GM18526 (cell line): ENCODE data around the gene CD300C.

Experiments used
- POLR2A ChIP-seq: IDR thresholded peaks from 3 replicates; pipeline ENCODE4 v1.6.1; 2011; ENCODE audit not compliant: insufficient read length; ENCODE audit errors: extremely low read depth

The CD300C gene

DNA sequence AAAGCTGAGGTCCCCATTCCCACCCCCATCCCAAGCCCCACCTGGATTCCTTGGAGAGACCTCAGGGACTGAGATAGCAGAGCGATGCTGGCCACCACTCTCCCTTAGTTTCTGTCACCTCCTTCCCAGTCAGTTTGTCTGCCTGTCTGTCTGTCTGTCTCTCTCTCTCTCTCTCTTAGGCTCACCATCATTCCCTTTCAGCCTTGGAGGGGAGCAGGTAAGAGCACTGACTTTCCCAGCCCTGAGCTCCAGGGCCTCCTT lies 20.5 kb downstream of the CD300C start:
- TF ChIP-seq POLR2A, result no peak

DNA sequence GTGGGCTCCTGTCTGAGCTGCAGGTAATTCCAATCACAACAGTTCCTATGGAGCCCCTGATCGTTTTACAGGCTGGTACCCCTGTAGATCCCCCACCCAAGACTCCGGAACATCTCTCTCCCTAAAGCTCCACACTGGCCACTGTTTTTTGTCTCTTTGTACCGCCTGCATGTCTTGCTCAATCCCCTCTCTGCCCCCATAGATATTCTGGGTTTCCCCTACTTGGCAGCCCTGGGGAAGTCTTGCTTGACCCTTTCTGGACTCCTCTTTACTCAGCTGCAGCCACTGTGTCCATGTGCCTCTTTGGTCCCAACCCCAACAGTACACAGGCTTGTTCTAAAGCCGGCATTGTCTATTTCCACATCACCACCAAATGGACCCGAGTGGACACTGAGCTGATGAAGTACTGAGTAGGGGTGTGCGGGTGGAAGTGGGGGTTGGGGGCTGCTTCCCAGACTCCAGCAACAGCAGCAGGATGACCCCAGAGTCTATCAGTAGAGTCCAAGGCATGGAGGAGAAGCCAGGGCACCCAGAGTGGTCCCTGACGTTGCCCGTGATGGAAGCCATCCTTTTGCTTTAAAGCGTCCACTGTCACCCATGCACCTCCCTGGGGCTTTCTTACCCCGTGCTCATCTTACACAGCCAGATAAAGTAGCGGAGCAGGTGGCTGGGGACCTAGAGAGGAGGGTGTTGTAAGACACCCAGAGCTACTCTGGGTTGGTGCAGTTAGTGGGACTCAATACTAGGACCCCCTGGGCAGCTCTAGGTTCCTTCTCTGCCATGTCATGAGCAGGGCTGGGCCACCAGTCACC lies 21.1 kb downstream of the CD300C start:
- TF ChIP-seq POLR2A, result no peak

DNA sequence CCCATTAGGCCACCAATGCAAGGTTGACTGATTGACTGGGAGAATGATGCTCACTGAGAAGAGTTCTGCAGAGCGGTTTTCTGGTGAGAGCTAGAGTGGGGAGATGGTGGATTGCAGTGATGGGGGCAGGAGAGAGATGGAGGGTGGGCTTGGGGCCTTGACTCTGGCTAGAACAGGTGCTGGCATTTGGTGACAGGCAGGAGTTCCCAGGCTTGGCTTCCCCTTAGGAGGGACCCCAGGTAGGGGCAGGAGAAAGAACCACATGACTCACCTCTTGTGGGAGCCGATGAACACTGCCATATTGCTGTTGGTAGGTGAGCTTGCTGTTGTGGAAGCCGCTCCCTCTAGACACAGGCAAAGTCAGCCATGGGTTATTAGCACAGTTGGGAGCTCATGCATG lies 22.6 kb downstream of the CD300C start:
- TF ChIP-seq POLR2A, result no peak

DNA sequence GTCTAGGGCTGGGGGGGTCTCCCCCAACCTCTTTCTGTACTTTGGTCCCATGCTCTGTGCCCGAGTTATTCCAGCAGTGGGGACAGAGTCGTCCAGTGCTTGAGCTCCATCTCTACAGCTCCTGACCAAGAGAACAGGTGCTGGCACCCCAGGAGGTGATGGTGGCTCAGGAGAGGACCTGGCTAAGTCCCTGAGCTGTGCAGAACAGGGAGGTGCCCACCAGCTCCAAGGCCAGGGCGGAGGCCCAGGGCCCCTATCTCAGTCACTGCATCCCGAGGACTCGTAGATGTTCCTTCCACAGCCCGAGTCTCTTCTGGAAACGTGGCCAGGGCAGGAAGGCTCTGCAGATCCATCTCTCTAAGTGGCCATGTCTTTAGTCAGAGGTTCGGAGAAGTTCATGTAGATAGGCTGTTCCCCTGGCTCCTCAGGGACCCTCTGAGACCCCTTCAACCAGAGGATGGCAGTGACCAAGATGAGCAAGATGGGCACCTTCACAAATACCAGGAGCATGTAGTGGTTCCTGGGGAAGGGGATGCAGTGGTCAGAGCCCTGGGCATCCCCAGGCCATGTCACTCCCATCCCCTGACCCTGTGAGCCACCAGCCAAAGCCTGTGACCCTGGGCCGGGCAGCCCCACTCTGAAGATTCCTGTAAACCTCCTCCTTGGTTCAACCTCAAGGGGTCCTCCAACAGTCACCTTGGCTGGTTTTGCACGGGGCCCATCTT lies 23.4 kb downstream of the CD300C start:
- no peak for TF ChIP-seq POLR2A

DNA sequence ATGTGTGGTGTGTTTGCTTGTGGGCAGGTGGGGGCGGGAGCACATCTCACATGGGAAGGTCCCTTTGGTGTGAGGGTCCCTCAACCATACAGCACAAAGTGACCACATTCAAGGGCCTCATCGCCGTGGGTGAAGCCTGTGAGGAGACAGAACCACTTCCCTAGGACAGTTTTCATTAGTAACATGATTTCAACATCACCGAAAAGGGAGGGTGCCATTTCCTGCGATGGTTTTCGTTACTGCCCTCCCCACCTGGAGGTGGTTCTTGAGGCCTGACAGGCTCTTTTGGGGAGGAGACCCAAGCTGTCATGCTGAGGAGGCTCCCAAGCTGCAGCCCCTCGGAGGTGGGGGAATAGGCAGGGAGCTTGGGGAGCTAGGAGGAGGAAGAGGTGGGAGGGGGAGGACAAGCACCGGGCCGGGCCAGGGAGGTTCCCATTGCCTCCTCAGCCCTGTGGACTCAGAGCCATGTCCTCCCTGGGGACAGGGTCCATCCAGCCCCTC lies 24.2 kb downstream of the CD300C start:
- TF ChIP-seq POLR2A, result no peak

DNA sequence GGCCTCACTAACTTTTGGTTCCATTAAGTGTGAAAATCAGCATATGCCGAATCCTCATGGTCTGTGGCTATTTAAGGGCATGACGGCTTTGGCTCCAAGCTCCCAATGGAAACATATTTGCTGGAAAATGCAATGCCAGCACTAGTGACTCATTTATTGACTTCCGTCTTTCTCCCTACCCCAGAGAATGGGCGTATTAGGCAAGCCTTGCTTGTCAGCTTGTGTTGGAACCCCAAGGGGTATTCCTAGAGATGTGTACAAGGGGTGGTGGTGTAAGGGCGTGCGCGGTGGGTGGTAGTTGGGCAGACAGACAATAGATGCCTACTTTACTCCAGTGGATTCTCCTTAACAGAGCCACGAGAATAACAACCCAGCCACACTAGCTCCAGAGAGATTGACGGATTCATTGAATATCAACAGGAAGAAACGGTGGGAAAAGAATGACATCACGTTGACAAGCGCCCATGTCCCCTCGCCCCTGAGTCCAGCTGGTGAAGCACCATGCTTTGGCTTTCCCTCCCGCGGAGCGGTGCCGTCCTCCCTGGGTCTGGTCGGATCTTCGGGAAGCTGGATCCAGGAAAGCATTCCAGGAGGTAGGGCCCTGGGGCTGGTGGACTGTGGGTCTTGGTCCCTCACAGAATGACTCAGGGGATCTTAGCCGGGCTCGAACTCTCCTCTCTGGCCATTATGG lies 25.0 kb downstream of the CD300C start:
- no peak for TF ChIP-seq POLR2A

DNA sequence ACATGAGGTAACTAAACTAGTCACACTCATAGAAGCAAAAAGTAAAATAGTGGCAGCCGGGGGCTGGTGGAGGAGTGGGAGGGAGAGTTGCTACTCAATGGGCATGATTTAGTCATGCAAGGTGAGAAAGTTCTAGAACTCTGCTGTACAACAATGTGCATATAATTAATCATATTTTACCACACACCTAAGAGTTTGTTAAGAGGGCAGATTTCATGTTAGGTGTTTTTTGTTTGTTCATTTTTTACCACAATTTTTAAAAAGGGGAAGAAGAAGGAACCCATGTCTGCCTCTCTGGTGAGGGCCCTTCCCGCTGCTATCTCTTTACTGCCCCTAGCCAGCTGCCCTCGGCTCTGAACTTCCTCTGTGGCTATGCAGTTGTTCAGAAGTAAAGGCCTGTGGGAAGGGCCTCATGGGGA lies 25.9 kb downstream of the CD300C start:
- TF ChIP-seq POLR2A, result no peak

DNA sequence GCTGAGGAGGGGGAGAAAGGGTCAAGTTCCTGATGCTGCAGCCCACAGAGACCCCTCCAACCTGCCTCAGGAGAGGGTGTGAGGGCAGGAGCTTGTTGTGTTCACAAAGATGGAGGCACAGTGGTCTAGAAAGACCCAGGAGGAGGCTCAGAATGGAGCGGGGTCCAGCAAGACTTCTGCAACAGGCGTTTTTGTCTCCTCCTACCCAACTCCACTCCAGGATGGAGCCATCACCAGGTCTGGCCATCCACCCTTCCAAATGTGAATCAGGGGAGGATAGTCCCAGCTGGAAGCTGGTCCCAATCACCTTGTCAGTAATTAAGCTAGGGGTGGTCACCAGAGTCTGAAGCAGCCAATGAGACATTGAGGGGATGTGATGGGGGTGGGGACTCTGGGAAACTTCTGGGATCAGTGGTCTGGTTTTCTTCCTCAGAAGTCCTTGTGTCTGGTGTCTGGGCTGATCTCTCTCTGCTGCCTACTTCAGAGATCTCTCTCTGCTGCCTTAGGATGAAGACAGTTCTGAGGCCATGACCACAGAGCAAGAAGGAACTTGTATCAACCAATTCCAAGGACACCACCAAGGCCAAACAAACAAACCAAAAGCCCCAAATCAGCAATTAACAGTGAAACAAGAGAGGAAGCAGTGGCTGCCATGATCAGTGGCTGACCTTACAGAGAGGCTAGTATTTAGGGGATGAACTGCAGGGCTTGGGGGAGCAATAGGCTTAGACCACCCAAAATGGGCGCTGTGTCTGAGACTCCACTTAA lies 29.2 kb downstream of the CD300C start:
- TF ChIP-seq POLR2A, result no peak

DNA sequence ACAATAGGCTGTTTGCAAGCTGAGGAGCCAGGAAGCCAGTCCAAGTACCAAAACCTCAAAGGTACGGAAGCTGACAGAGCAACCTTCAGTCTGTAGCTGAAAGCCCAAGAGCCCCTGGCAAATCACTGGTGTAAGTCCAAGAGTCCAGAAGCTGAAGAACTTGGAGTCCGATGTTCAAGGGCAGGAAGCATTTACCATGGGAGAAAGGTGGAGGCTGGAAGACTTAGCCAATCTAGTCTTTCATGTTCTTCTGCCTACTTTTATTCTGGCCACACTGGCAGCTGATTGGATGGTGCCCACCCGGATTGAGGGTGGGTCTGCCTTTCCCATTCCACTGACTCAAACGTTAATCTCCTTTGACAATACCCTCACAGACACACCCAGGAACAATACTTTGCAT lies 30.0 kb downstream of the CD300C start:
- no peak for TF ChIP-seq POLR2A

DNA sequence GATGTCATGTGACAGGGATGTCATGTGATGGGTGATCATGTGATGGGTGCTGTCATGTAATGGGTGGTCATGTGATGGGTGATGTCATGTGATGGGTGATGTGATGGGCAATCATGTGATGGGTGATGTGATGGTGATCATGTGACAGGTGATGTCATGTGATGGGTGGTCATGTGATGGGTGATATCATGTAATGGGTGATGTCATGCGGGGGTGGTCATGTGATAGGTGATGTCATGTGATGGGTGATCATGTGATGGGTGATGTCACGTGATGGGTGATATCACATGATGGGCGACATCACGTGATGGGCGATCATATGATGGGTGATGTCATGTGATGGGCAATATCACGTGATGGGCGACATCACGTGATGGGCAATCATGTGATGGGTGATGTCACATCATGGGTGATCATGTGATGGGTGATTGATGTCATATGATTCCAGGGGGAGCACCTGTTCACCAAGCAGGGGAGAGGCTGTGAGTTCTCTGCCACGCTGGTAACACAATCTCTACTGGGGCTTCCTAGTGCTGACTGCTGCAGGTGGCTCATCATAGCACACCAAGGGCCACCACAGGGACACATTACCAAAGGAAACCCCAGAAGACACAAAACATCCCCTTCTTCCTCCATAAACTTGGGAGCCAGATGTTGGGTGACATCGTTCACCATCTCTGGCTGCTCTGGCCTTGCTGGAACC lies 31.1 kb downstream of the CD300C start:
- no peak for TF ChIP-seq POLR2A

DNA sequence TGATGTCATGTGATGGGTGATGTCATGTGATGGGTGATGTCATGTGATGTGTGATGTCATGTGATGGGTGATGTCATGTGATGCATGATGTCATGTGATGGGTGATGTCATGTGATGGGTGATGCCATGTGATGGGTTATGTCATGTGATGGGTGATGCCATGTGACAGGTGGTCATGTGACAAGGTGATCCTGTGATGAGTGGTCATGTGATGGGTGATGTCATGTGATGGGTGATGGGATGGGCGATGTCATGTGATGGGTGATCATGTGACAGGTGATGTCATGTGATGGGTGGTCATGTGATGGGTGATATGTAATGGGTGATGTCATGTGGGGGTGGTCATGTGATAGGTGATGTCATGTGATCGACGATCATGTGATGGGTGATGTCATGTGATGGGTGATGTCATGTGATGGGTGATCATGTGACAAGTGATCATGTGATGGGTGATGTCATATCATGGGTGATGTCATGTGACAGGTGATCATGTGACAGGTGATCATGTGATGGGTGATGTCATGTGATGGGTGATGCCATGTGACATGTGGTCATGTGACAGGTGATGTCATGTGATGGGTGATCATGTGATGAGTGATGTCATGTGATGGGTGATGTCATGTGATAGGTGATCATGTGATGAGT lies 31.8 kb downstream of the CD300C start:
- TF ChIP-seq POLR2A, result no peak

DNA sequence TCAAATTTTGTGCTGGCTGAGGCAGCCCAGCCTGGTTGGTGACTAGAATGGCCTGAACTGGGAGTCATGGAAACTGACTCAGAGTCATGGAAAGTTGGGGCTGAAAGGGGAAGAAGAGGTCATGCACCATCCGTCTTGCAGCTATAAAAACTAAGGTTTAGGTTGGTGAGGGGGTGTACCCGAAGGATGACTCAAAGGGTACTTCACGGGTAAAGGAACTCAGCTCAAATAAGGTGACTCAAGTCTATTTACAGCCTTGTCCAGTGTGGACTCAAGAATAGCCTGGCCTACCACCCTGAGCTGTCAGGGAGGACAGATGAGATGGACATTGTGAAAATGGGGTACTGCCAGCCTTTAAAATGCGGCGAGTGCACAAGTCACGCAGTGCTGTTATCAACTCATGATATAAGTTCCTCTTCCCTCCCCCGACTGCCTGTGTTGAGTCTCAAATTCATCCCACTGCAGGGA lies 33.3 kb downstream of the CD300C start:
- TF ChIP-seq POLR2A, result no peak

DNA sequence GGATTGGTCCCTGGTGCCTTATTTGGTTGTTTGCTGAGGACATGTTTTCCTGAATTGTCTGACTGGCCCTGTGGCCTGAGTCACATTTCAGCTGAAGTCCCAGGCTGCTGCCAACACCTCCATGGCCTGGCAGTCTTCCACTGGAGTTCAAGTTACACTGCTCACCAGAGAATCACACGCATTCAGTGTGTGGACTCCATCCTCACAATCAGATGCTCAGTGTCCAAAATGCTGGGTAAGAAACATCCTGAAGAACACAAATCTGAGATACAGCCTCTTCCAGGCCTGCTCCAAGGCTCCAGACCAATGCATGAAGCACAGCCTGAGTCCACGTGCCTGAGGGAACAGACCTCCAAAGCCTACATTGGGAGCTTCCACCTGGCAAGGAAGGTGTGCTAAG lies 33.9 kb downstream of the CD300C start:
- TF ChIP-seq POLR2A, result no peak

DNA sequence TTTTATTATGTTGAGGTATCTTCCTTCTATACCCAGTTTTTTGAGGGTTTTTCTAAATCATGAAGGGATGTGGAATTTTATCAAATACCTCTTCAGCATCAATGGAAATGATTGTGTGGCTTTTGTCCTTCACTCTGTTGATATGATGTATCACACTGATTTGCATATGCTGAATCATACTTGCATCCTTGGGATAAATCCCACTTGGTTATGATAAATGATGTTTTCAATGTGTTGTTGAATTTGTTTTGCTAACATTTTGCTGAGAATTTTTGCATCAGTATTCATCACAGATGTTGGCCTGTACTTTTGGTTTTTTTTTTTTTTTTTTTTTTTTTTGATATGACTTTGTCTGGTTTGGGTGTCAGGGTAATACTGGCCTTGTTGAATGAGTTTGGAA lies 37.8 kb downstream of the CD300C start:
- TF ChIP-seq POLR2A, result no peak
